GM13977 (cell line): Measurements from ENCODE around the gene CSTB.

Source experiments
- DNase-seq: peaks from one replicate; pipeline ENCODE4 v3.0.0; 2012; ENCODE audit warnings: low spot score
- CTCF ChIP-seq: IDR thresholded peaks from 2 replicates; pipeline ENCODE4 v1.5.1; 2012; ENCODE audit warnings: mild to moderate bottlenecking, control low read depth; ENCODE audit not compliant: insufficient read depth; ENCODE audit errors: extremely low read depth, missing control alignments
- in situ Hi-C: fragments of 300-500 bp; cut with MboI; formaldehyde crosslinking; loops from one replicate; pipeline ENCODE4 v1.12.0; 2022; ENCODE audit warnings: low sequenced_read_pairs, low pct_unique_long_range_greater_than_20kb, mixed read lengths, inconsistent platforms; ENCODE audit not compliant: unreplicated experiment

The CSTB gene

GRCh38 chr21:43741423-43742096, 34.5 kb downstream of the CSTB start:
- TF ChIP-seq CTCF = no peak
- no peak for DNase-seq

GRCh38 chr21:43740497-43741156, 35.5 kb downstream of the CSTB start:
- TF ChIP-seq CTCF = no peak
- no peak for DNase-seq
- in situ Hi-C loops = no loop called here

More at GRCh38 chr21:43741423-43742096, 34.5 kb downstream of the CSTB start:
- in situ Hi-C loops = no loop called here

- TF ChIP-seq CTCF = no peak
- DNase-seq = no peak
- in situ Hi-C loops = no loop called here
Measured at GRCh38 chr21:43739621-43740435, 36.3 kb downstream of the CSTB start.

GRCh38 chr21:43737158-43737950, 38.8 kb downstream of the CSTB start:
- in situ Hi-C loops = no loop called here
- no peak for TF ChIP-seq CTCF
- DNase-seq = no peak

- no peak for TF ChIP-seq CTCF
- DNase-seq = no peak
Measured at GRCh38 chr21:43736224-43736883, 39.8 kb downstream of the CSTB start.

More at GRCh38 chr21:43736224-43736883, 39.8 kb downstream of the CSTB start:
- in situ Hi-C loops = no loop called here
